SH-SY5Y (cell line): ENCODE measurements around the gene SLC46A1.

ENCODE experiments used
- GATA2 ChIP-seq: IDR thresholded peaks from 2 replicates; pipeline ENCODE4 v1.6.1; 2011; ENCODE audit warnings: mild to moderate bottlenecking, low read depth, low read length
- GATA3 ChIP-seq: IDR thresholded peaks from 2 replicates; pipeline ENCODE4 v1.6.1; 2011; ENCODE audit warnings: low read depth, mild to moderate bottlenecking, low read length, moderate library complexity

DNA sequence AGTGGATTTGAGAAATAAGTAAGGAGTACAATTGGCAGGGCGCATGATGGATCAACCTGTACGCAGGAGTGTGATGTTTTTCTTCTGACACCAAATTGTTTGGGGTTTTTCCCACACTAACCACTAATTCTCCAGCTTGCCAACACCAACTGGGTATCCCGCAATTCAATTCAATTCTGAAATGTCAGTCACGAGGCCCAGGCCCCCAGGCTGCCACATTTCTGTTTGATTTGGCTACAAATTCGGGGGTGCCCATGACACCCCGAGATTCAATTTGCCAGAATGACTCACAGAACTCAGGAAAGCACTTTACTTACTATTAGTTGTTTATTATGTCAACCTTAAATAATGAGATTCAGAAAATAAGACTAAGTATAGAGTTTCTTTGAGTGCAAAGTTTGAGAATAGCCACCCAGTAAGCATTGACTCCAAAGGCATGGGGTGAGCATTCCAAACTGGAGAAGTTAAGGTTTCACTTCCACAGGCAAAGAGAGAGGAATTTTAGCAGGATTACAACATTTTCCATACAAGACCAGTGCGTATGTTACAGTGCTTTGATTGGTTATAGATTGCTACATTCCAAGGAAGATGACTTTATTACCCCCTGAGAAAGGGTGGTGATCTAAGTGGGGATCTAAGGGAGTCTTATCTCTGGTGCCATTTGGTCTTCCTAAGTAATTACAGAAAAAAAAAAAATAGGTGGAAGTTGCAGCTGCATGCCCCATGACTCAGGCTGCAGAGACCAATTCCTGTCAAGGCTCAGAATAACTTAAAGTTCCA, 11.5 kb downstream of the SLC46A1 start:
- TF ChIP-seq GATA2 (no peak), GATA3 (no peak)
